ENCODE results near the gene SH2D7. TPM values are rescaled to one million over a fixed set of nuclear protein-coding genes. Genes with fewer than 3 reads are reported as not detected.
A peak's percentile ranks its signal among the peaks of the same experiment; 100 is the strongest.

The SH2D7 gene
- total and polyA plus RNA-seq, 2 donors (not counting 3 experiments of a cell fraction or from before 2014, with no cell fraction given) = not detected

DNA sequence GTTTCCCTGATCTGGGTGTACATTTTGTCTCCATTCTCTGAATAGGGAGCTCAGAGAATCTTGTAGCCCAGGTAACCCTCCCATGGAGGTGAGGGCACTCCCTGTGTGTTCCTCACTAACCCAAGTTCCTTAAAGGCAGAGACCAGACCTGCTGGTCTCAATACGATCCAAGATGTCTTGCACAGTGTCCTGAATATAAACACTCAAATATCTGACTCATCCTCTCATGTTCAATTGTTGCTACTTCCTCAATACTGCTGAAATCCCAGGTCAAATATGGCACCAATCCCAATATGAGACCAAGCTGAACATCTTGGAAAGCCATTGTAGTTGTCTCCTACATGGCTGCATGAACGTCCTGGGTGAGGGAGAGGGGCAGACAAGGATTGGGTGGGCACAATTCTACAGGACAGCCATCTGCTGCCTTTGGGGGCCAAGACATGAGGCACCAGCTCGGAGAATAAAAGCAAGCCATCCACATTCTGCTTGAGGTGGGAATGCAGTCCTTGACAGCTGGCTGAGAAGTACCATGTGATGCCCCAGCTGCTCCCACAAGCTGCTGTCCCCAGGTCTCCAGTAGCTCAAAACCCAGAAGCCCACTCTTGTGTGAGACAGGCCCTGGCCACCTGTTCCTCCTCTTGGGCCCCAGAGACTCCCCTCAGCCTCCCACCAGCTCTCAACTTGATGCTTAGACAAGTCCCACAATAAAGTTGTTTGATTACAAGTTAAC, 33.1 kb upstream of the SH2D7 start:
- FAIRE-seq = peak; percentile 88
- Histone ChIP-seq H4K20me1 (replicated peaks; ENCODE audit: control insufficient read depth, extremely low read depth, insufficient read depth, low read length) (no peaks in the 10 kb centered on the region), H3K36me3 (ENCODE audit: control insufficient read depth in 2 of 2, extremely low read depth in 1 of 2, insufficient read depth in 2 of 2, low read length in 2 of 2) (no peaks in the 10 kb centered on the region), H3K79me2 (ENCODE audit: control insufficient read depth, insufficient read depth, low read length) (peaks cover 72% of the 10 kb centered on the region), H3K9me1 (replicated peaks; ENCODE audit: control insufficient read depth, extremely low read depth, insufficient read depth, low read length) (no peaks in the 10 kb centered on the region), H3K27me3 (ENCODE audit: control insufficient read depth in 2 of 2, insufficient read depth in 2 of 2, low read length in 2 of 2) (no peaks in the 10 kb centered on the region), H3K4me3 (replicated peaks in 1 of 3; ENCODE audit: insufficient read depth in 1 of 3, low read depth in 1 of 3, low read length in 3 of 3) (no peak overlapping the region), H3K9me3 (replicated peaks; ENCODE audit: control insufficient read depth, insufficient read depth, low read length) (no peaks in the 10 kb centered on the region), H3K27ac (ENCODE audit: insufficient read depth, low read depth, low read length) (no peak overlapping the region), H3K9ac (replicated peaks; ENCODE audit: extremely low read depth, insufficient read depth, low read length) (no peak overlapping the region), H2AFZ (ENCODE audit: low read depth, low read length) (no peak overlapping the region), H3K4me2 (ENCODE audit: insufficient read depth, low read length) (no peak overlapping the region), H3K4me1 (ENCODE audit: control insufficient read depth, extremely low read depth, insufficient read depth, low read length) (peaks cover 39% of the 10 kb centered on the region)
- dilution Hi-C loops (cut with MboI; ENCODE audit: extremely low pct_ligation_motif_present, low sequenced_read_pairs) (no loop called here), intact Hi-C loops (cut with micrococcal nuclease) (no loop called here)
- POLR2A ChIA-PET = interaction anchor here (1.2 kb wide), 1 partner anchor 9 kb away, joined by 3 read pairs; no protein-coding TSS in a partner anchor
- no peak for TF ChIP-seq POLR2AphosphoS5 (IDR thresholded peaks at IDR 0.05; ENCODE audit: insufficient read depth, low read depth, low read length)
- peak; percentile 54 for TF ChIP-seq JUN (IDR thresholded peaks at IDR 0.05; ENCODE audit: borderline replicate concordance, insufficient read depth, insufficient read length, low read depth)
- no peak for TF ChIP-seq EZH2 (IDR thresholded peaks at IDR 0.05; ENCODE audit: borderline replicate concordance, low read depth, low read length, severe bottlenecking)
- TF ChIP-seq GATA2 (IDR thresholded peaks at IDR 0.05; ENCODE audit: insufficient read depth, insufficient read length, low read depth, low read length) = no peak
- TF ChIP-seq FOS (IDR thresholded peaks at IDR 0.05; ENCODE audit: borderline replicate concordance, insufficient read depth, low read length) = peak; percentile 53
- TF ChIP-seq, protein P1, sequence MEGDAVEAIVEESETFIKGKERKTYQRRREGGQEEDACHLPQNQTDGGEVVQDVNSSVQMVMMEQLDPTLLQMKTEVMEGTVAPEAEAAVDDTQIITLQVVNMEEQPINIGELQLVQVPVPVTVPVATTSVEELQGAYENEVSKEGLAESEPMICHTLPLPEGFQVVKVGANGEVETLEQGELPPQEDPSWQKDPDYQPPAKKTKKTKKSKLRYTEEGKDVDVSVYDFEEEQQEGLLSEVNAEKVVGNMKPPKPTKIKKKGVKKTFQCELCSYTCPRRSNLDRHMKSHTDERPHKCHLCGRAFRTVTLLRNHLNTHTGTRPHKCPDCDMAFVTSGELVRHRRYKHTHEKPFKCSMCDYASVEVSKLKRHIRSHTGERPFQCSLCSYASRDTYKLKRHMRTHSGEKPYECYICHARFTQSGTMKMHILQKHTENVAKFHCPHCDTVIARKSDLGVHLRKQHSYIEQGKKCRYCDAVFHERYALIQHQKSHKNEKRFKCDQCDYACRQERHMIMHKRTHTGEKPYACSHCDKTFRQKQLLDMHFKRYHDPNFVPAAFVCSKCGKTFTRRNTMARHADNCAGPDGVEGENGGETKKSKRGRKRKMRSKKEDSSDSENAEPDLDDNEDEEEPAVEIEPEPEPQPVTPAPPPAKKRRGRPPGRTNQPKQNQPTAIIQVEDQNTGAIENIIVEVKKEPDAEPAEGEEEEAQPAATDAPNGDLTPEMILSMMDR (IDR thresholded peaks at IDR 0.05; ENCODE audit: extremely low read depth in 1 of 2, insufficient read depth in 1 of 2, low read depth in 1 of 2, low read length in 2 of 2) = no peak
- TF ChIP-seq MYC (IDR thresholded peaks at IDR 0.05; ENCODE audit: low read depth, low read length) = no peak
- no peak for TF ChIP-seq POLR2A (IDR thresholded peaks at IDR 0.05; ENCODE audit: low read depth, low read length)
- TF ChIP-seq, protein P2, sequence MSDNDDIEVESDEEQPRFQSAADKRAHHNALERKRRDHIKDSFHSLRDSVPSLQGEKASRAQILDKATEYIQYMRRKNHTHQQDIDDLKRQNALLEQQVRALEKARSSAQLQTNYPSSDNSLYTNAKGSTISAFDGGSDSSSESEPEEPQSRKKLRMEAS (IDR thresholded peaks at IDR 0.05; ENCODE audit: insufficient read depth, insufficient read length) = no peak
- peak; percentile 55 for DNase-seq (ENCODE audit: low read depth, low spot score)
- CTCF ChIA-PET = interaction anchor here (1.4 to 2.4 kb wide), 4 partner anchors 9 to 49 kb away, joined by 4 to 25 read pairs (median 6); no protein-coding TSS in a partner anchor
- no TSS peak for BruUV-seq (replicated peaks)
